ENCODE data around the gene GLIS1.

DNA sequence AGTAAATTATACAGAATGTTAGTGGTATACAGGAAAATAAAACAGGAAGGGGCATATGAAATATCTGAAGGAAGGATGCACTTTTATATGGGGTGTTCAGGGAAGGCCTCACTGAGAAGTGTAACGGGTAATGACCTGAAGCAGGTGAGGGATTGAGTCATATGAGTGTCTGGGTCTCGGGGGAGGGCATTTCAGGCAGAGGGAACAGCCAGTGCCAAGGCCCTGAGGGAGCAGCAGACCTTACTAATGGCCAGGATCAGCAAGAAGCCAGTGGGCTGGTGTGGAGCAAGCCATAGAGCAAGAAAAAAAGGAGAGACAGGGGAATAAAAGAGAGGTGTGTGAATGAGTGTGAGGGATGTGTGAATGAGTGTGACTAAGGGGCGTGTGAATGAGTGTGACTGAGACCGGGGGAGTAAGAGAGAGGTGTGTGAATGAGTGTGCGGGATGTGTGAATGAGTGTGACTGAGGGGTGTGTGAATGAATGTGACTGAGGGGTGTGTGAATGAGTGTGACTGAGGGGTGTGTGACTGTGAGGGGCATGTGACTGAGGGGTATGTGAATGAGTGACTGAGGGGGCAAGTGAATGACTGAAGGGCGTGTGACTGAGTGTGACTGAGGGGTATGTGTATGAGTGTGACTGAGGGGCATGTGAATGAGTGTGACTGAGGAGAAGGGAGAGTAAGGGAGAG is 107.2 kb downstream of the GLIS1 start:
- no peak for TF ChIP-seq CTCF (IDR thresholded peaks at IDR 0.05; ENCODE audit: low read length)
- no peak for TF ChIP-seq EZH2phosphoT487 (IDR thresholded peaks at IDR 0.05; ENCODE audit: low read length)
